22Rv1 (cell line): ENCODE data around the gene KLHL29.

Experiments used
- CTCF ChIP-seq: fragments of 450-650 bp; IDR thresholded peaks from 2 replicates; pipeline ENCODE4 v1.5.1; 2017; ENCODE audit warnings: mild to moderate bottlenecking
- ZFX ChIP-seq: fragments of 450-650 bp; IDR thresholded peaks from 2 replicates; pipeline ENCODE4 v1.6.1; 2017; ENCODE audit warnings: antibody characterized with exemption, borderline replicate concordance

- no peak for TF ChIP-seq CTCF
- TF ChIP-seq ZFX, result no peak
Observed at GRCh38 chr2:23449831-23450331, 64.9 kb downstream of the KLHL29 start.
